Activated B cell treated with CpG ODN at 0.5 μM for 24 hours (primary cell): ENCODE data around the gene INAVA. TPM values are rescaled to one million over a fixed set of nuclear protein-coding genes. Genes with fewer than 3 reads are reported as not detected.
A peak's percentile ranks its signal among the peaks of the same experiment; 100 is the strongest.

Experiments used
- ATAC-seq: fragments of 200-7000 bp; cut with Tn5 transposase; one replicate; pipeline ENCODE4 v1.10.0; 2021; ENCODE audit warnings: low read depth, mild to moderate bottlenecking, moderate library complexity
- CTCF ChIA-PET: fragments of 350-600 bp; sonication (Branson Sonifier 250); formaldehyde crosslinking; loops from one replicate; lab custom pipeline; 2021; ENCODE audit warnings: antibody characterized with exemption; lab: Charles Lee
- POLR2A ChIA-PET: fragments of 350-600 bp; sonication (Branson Sonifier 250); formaldehyde crosslinking; loops from one replicate; lab custom pipeline; 2021; ENCODE audit warnings: antibody characterized with exemption; lab: Charles Lee
- DNase-seq: peaks from one replicate; pipeline ENCODE4 v3.0.0; 2022
- H3K27ac Mint-ChIP-seq: one replicate; pipeline ENCODE4 v1.8.0; 2020; ENCODE audit warnings: mixed read lengths
- H3K27me3 Mint-ChIP-seq: one replicate; pipeline ENCODE4 v1.8.0; 2021; ENCODE audit warnings: mixed read lengths
- H3K36me3 Mint-ChIP-seq: one replicate; pipeline ENCODE4 v1.8.0; 2021; ENCODE audit warnings: low read depth, mixed read lengths
- H3K4me1 Mint-ChIP-seq: one replicate; pipeline ENCODE4 v1.8.0; 2021; ENCODE audit warnings: mixed read lengths
- H3K4me3 Mint-ChIP-seq: one replicate; pipeline ENCODE4 v1.8.0; 2020; ENCODE audit warnings: mild to moderate bottlenecking, mixed read lengths
- H3K9me3 Mint-ChIP-seq: one replicate; pipeline ENCODE4 v1.8.0; 2020; ENCODE audit warnings: mixed read lengths
- intact Hi-C: fragments of 100-400 bp; cut with micrococcal nuclease; formaldehyde crosslinking; loops from one replicate; pipeline ENCODE4 v1.15.1; 2024
- total RNA-seq: library from RNA; stranded (reverse); gene quantifications from 2 replicates; pipeline ENCODE4 v1.2.3, GENCODE V29; 2022
- TF ChIP-seq, protein P1 (sequence below): fragments of 200-600 bp; IDR thresholded peaks from one replicate; pipeline ENCODE4 v1.8.0; 2022; ENCODE audit warnings: antibody characterized with exemption, mild to moderate bottlenecking

INAVA gene
- total RNA-seq, 1 donor from 2014 or later, result 0.44 TPM

DNA sequence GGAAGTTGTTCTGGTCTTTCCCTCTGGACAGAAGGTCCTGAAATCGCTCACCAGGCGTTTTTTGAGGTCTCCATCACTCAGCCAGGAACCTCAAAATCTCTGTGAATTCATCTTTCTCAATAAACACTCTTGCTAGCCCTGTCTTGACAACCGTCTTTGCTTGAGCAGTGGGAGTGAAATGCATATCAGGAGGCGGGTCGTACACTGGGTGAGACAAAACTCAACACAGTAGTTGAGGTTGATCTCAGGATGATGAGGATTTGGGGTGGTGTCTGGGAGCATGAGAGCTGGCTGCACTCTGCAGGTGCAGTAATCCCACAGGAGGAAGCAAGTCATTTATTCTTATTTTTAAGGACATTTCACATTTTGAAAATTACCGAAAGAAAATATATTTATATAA lies 20.0 kb upstream of the INAVA start:
- ATAC-seq (no peak), DNase-seq (no peak)
- peak overlapping the region; percentile 51 for H3K27ac Mint-ChIP-seq
- H3K27me3 Mint-ChIP-seq, result peaks cover 16% of the 10 kb centered on the region
- H3K4me3 Mint-ChIP-seq, result peak overlapping the region; percentile 70
- intact Hi-C loops, result loop anchor here (5.0 to 10.0 kb wide), 2 partner anchors 93 to 570 kb away; no protein-coding TSS in a partner anchor
- peaks cover 58% of the 10 kb centered on the region for H3K4me1 Mint-ChIP-seq
- TF ChIP-seq, protein P1, sequence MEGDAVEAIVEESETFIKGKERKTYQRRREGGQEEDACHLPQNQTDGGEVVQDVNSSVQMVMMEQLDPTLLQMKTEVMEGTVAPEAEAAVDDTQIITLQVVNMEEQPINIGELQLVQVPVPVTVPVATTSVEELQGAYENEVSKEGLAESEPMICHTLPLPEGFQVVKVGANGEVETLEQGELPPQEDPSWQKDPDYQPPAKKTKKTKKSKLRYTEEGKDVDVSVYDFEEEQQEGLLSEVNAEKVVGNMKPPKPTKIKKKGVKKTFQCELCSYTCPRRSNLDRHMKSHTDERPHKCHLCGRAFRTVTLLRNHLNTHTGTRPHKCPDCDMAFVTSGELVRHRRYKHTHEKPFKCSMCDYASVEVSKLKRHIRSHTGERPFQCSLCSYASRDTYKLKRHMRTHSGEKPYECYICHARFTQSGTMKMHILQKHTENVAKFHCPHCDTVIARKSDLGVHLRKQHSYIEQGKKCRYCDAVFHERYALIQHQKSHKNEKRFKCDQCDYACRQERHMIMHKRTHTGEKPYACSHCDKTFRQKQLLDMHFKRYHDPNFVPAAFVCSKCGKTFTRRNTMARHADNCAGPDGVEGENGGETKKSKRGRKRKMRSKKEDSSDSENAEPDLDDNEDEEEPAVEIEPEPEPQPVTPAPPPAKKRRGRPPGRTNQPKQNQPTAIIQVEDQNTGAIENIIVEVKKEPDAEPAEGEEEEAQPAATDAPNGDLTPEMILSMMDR, result no peak
- CTCF ChIA-PET, result interaction anchor here (1.0 kb wide), 1 partner anchor 13 kb away, joined by 4 read pairs; no protein-coding TSS in a partner anchor
- H3K9me3 Mint-ChIP-seq, result no peaks in the 10 kb centered on the region
- POLR2A ChIA-PET, result interaction anchor here (1.1 kb wide), 1 partner anchor 13 kb away, joined by 4 read pairs; no protein-coding TSS in a partner anchor
- H3K36me3 Mint-ChIP-seq, result no peaks in the 10 kb centered on the region

DNA sequence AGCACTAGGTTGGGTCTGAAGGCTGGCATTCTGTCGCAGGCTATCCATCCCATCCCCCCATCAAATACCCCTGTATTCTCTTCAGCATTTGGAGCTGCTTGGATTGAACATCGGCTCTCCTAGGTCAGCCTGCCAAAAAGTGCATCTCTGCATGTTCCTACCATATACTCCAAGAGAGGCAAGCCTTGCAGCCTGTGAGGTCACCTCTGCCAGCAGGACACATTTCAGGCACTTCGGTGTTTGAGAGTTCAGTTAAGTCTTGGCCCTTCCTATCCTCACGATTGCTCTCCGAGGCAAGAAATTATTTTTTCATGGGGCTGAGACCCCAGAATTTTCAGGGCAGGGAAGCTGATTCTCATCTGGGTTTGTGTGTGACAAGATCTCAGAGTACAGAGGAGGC lies 19.3 kb upstream of the INAVA start:
- peaks cover 51% of the 10 kb centered on the region for H3K4me1 Mint-ChIP-seq
- no peak overlapping the region for H3K4me3 Mint-ChIP-seq
- no peak for ATAC-seq
- CTCF ChIA-PET, result no interaction called here
- H3K27ac Mint-ChIP-seq, result no peak overlapping the region
- H3K9me3 Mint-ChIP-seq, result no peaks in the 10 kb centered on the region
- H3K36me3 Mint-ChIP-seq, result no peaks in the 10 kb centered on the region
- POLR2A ChIA-PET, result no interaction called here
- TF ChIP-seq, protein P1, result no peak
- no peak for DNase-seq
- intact Hi-C loops, result loop anchor here (10.0 kb wide), 1 partner anchor 571 kb away; no protein-coding TSS in a partner anchor
- H3K27me3 Mint-ChIP-seq, result peaks cover 16% of the 10 kb centered on the region

DNA sequence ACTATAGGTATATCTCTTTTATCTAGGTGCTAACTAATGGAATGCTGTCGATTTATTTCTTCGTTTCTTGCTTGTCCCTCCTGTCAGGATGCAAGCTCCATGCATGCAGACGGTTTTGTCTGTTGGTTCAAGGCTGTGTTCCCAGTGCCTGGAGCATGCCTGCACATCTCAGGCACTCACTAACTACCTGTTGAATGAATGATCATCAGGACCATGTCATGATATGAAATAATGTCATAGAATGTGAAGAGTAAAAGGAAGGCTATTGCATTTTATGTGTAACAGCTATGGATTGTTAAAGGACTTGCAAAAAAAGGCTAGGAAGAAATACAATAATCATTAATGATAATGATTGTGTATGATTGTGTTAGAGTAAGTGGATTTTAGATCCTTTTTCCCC lies 17.7 kb upstream of the INAVA start:
- H3K9me3 Mint-ChIP-seq, result no peaks in the 10 kb centered on the region
- DNase-seq (no peak), ATAC-seq (no peak)
- peaks cover 35% of the 10 kb centered on the region for H3K4me1 Mint-ChIP-seq
- no peak overlapping the region for H3K4me3 Mint-ChIP-seq
- ChIA-PET CTCF (no interaction called here), POLR2A (interaction anchor here (1.2 to 3.9 kb wide), 3 partner anchors 10 to 15 kb away, joined by 6 to 15 read pairs (median 9); no protein-coding TSS in a partner anchor)
- TF ChIP-seq, protein P1, result no peak
- intact Hi-C loops, result loop anchor here (10.0 kb wide), 1 partner anchor 572 kb away; no protein-coding TSS in a partner anchor
- peaks cover 16% of the 10 kb centered on the region for H3K27me3 Mint-ChIP-seq
- no peak overlapping the region for H3K27ac Mint-ChIP-seq
- H3K36me3 Mint-ChIP-seq, result no peaks in the 10 kb centered on the region

DNA sequence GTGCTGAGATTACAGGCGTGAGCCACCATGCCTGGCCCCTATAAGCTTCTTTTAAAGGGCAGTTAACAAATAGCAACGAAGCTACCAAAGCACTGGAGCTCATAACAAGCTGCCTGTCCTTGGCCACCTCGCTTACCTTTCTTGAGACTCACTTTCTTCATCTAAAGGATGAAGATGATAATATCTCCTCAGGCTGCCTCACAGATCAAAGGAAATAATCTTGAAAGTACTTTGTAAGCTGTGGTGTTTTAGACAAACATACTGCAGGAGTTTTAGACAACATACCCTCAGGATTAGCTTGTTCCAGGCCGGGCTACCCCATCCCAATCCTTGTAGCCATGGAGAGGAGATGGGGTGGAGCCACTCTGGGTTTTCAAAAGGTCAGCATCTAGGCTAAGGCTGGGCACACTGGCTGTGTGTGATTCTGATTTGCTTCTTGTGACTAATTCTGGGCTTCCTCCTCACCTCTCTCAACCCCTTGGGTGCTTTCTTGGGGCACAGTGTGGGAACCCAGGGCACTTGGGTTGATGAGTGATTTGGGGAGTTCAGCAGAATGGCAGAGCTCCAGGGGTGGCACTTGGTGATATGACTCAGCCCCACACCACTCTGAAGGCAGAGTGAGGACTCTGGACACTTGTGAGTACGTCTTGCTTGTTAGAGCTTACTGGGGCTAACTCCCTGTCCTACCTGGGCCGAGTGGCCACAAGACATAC lies 16.7 kb upstream of the INAVA start:
- intact Hi-C loops, result loop anchor here (10.0 kb wide), 1 partner anchor 573 kb away; no protein-coding TSS in a partner anchor
- POLR2A ChIA-PET, result interaction anchor here (0.6 to 3.9 kb wide), 6 partner anchors 8 to 31 kb away, joined by 3 to 15 read pairs (median 4); no protein-coding TSS in a partner anchor
- TF ChIP-seq, protein P1, result no peak
- Mint-ChIP-seq H3K27me3 (peaks cover 12% of the 10 kb centered on the region), H3K36me3 (no peaks in the 10 kb centered on the region), H3K4me1 (peaks cover 30% of the 10 kb centered on the region), H3K27ac (no peak overlapping the region), H3K4me3 (no peak overlapping the region), H3K9me3 (no peaks in the 10 kb centered on the region)
- ATAC-seq (peak; percentile 58), DNase-seq (no peak)
- CTCF ChIA-PET, result interaction anchor here (1.6 kb wide), 1 partner anchor 13 kb away, joined by 4 read pairs; no protein-coding TSS in a partner anchor

DNA sequence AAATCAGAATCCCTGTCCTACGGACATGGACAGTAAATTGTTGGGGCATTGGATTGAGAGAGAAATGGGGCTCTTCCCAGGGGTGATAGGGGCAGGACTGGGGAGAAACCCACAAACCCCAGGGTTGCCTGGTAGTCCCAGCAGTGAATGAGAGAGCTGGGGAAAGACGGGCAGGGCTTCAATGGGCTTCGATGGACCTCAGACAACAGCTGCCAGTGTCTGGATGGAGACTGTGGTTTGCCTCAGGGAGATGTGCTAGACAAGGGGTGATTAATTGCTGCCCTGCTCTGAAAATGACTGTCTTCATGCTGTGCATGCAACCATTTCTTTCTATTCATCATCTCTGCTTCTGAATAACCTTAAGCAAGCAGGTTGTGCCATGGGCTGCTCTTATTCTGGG lies 14.5 kb upstream of the INAVA start:
- Mint-ChIP-seq H3K36me3 (no peaks in the 10 kb centered on the region), H3K27ac (no peak overlapping the region), H3K4me3 (no peak overlapping the region), H3K27me3 (peaks cover 5% of the 10 kb centered on the region), H3K4me1 (peaks cover 15% of the 10 kb centered on the region), H3K9me3 (no peaks in the 10 kb centered on the region)
- intact Hi-C loops, result no loop called here
- ChIA-PET POLR2A (interaction anchor here (0.7 to 3.9 kb wide), 2 partner anchors 8 to 192 kb away, joined by 9 to 15 read pairs; no protein-coding TSS in a partner anchor), CTCF (no interaction called here)
- no peak for ATAC-seq
- no peak for DNase-seq
- TF ChIP-seq, protein P1, result no peak
